ENCODE measurements around the gene WASHC4.

DNA sequence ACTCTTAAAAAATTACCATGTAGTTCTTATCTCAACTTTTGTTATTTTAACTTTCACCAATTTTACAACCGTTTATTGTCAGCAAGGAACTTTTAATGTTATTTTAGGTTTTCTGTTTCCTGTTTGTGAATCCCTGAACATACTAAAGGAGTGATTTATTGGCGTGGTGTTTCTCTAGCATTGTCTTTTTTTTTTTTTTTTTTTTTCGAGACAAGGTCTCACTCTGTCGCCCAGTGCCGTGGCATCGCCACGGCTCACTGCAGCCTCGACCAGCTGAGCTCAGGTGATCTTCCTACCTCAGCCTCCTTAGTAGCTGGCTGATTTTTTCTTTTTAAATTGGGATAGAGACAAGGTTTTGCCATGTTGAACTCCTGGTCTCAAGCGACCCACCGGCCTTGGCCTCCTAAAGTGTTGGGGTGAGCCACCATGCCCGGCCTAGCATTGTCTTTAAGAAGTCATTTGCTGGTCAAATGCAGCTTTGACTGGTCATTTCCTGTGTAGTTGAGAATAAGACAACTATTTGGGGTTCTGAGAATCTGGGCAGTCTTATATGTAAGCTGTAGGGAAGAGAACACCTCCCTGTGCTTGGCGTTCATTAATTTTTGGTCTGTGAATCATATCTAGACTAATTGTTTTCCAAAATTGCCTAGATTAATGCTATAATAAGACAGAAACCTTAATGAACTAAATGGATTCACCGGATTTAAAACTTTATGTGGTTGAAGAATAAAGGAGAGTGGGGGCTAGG, 2.1 kb downstream of the WASHC4 start:
- TF ChIP-seq FOS (IDR thresholded peaks at IDR 0.05; ENCODE audit: borderline replicate concordance, insufficient read depth, low read length): peak; percentile 26
- TF ChIP-seq, protein P1, sequence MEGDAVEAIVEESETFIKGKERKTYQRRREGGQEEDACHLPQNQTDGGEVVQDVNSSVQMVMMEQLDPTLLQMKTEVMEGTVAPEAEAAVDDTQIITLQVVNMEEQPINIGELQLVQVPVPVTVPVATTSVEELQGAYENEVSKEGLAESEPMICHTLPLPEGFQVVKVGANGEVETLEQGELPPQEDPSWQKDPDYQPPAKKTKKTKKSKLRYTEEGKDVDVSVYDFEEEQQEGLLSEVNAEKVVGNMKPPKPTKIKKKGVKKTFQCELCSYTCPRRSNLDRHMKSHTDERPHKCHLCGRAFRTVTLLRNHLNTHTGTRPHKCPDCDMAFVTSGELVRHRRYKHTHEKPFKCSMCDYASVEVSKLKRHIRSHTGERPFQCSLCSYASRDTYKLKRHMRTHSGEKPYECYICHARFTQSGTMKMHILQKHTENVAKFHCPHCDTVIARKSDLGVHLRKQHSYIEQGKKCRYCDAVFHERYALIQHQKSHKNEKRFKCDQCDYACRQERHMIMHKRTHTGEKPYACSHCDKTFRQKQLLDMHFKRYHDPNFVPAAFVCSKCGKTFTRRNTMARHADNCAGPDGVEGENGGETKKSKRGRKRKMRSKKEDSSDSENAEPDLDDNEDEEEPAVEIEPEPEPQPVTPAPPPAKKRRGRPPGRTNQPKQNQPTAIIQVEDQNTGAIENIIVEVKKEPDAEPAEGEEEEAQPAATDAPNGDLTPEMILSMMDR (IDR thresholded peaks at IDR 0.05; ENCODE audit: extremely low read depth in 1 of 2, insufficient read depth in 1 of 2, low read depth in 1 of 2, low read length in 2 of 2): no peak
